GM21515 (cell line): ENCODE results near the gene APBB1.
"Not testable (repeated sequence)": the region's sequence is repeated elsewhere in the genome, so short reads cannot be mapped to it uniquely, and the experiment has no call there.

ENCODE experiments used
- ATAC-seq: cut with Tn5 transposase; IDR thresholded peaks from one replicate; pipeline ENCODE4 v1.9.1; 2021; ENCODE audit not compliant: unreplicated experiment

APBB1 gene

DNA sequence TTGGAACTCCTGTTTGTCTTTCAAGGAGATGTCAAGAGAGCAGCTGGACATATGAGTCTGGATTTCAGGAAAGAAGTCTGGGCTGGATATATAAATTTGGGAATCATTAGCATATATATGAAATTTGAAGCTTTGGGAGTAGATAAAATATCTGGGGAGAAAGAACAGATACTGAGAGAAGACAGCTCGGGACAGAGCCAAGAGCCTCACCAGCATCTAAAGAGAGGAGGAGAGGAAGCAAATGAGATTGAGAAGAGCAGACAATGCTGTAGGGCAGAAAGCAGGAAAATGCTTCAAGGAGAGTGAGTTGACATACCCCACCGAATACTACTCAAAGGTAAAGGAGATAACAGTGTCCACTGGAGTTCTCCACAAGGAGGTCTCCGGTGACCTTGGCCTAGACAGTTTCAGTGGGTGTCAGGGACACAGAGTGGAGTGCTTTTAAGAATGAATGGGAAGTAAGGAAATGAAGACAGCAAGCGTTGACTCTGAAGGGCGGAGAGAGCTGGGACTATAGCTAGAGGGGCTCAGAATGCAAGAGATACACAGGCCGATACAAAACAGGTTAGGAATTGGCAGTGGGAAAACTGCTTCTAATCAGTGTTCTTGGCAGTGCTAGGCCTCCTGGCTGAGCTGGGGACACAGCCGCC, 862 bp downstream of the APBB1 start:
- ATAC-seq = no peak

DNA sequence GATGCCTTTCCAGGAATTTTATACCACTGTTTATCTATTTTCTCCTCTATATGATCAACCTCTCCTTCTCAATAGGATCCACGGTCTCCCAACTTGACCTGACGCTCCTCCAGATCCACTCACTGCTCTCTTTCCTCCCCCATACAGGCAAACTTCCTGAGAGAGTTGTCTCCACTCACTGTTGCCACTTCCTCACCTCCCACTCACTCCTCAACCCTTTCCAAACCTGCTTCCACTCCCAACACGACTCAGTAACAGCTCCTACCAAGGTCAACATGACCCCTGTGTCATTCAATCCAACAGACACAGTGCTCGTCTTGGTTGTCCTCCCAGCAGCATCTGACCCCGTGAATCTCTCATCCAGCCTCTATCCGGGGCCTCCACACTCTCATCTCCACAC, 3.1 kb downstream of the APBB1 start:
- ATAC-seq = no peak

DNA sequence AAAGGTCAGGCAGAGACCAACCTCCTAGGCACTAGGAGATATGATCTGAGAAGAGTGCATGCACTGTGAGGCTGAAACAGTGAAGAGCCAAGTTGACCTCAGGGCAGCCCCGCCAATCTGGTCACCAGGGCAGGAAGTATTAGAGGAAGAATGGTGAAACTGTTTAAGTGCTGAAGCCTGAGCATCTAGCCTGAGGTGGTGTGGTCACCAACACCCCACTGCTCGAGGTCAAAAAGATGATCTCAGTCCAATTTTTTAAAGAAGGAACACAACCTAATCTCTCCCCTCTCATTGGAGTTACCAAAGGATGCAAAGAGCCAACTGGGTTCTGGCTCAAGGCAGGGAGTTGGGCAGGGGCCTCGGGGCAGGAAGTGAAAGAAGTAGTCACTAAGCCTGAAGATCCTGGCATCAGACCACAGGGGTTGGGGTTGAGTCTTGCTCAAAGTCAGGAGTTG, 4.0 kb downstream of the APBB1 start:
- no peak for ATAC-seq

DNA sequence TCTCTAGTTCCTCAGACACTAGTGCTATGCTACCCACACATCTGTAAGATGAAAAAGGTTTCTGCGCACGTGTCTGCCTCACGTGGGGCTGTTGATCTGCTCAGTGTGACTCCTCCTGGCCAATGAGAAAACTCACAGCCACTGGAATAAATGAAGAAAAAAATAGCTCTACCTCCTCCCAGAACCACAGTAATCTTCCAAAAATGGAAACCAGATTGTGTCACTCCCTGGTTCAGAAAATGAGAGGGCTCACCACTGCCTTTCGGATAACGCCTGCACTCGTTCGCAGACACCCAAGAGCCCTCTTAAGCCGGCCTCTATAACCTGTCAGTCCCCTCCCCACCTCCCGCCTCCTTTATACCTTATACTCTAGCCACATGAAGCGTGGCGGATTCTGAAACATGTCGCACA, 5.1 kb downstream of the APBB1 start:
- ATAC-seq = no peak

DNA sequence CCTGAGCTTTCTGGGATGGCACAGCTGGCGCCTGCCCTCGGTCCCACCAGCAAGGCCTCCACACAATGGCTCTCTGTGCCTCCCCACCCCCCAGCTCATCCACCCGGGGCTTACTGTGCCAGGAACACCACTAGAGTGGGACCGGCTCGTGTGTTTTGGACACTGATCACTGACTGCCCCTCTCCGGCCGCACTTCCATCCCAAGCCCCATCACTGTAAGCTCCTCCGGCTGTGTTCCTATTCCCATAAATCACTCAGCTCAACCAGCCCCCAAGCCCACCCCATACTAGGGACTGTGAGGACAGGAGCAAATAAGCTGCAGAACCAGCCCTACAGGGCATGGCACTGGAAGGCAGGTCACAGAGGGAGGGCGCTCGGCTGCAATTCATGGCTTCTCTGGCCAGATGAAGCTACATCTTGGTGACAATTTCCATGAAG, 7.3 kb downstream of the APBB1 start:
- ATAC-seq = no peak

DNA sequence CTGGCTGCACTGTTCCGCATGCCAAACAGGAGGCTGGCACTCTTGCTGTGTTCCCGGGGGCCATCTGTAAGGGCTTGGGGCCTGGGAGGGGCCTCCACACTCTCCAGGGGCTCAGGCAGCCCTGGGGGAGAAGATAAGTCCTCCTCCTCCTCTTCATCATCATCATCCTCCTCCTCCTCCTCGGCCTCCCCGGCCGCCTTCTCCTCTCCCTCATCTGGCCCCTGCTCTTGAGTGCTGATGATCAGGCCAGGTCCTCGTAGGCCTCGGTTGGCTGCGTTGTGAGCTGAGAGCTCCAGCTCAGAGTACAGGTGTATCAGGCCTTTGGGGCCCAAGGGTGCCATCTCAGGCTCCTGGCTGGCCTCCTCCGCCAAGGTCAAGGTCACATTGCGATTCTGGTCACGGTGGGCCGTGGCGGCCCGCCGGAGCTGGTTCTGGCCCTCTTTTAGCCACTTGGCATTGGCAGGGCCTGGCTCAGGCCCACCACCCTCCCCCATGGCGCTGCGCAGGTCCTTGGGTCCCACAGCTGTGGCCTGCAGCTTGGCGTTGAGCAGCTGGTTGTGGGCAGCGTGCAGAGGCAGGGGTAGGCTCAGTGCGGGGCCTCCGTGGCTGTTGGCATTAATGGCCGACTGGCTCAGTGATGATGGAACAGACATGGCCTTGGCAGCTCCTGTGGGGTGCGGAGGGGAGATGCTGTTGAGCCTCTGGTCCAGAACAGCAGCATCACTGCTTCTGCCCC, 8.0 kb downstream of the APBB1 start:
- ATAC-seq = no peak

DNA sequence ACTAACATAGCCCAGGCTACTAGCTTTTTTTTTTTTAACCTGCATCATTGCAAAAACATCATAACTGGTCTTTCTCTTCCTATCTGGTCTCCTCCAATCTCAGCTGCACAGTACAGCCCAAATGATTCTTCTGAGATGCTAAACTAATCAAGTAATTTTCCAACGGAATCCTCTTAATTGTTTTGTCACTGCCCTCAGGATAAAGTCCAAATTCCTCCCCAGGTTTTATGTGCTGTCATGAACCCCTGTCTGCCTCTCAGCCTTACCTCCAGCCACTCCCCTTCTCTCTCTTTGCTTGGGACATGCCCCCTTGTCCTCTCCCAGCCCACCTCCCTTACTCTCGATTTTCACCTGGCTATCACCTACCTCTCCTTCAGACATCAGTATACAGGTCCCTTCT, 12.5 kb downstream of the APBB1 start:
- ATAC-seq = no peak

DNA sequence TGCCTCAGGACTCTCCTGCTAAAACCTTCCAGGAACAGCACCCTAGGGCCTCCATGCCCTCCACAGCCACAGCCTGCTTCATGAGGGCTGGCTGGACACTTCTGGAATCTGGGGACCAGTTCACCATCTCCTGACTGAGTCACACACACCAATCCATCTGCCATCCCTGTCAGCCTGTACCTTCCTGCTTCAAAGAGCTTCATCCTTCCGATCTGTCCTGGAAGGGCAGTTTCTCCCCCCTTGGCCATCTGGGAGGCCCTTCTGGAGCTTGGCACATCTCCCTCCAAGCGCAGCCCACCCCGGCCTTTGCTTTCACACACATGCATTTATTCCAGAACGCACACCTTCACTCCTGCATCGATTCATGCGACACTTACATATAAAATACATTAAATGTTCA, 13.0 kb downstream of the APBB1 start:
- ATAC-seq = no peak

DNA sequence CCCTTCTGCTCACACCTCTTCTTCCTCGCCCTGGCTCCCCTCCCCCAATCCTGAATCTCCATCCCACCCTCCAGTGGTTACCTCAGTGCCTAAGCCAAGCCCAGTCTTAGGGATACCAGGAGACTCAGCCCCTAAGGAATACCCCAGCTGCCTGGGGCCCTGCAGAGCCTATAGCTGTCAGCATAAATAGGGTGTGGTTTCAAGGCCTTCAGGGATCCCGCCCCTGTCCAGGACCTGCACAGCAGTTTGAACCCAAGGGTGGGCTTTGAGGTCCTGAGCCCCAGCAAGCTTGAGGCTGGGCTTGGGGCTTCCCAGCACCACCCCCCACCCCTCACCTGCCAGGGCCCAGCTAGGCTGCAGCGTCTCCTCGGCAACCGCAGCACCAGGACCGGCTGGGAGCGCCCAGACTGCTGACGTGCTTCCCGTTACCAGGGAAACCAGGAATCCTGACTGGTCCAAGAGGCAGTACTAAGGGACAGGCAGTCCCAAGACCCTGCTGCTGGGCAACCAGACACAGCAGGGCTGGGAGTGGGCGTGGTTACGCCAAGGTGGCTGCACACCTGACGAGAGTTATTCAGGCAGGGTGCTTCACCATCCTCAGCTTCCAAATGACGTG, 13.7 kb downstream of the APBB1 start:
- ATAC-seq = no peak

DNA sequence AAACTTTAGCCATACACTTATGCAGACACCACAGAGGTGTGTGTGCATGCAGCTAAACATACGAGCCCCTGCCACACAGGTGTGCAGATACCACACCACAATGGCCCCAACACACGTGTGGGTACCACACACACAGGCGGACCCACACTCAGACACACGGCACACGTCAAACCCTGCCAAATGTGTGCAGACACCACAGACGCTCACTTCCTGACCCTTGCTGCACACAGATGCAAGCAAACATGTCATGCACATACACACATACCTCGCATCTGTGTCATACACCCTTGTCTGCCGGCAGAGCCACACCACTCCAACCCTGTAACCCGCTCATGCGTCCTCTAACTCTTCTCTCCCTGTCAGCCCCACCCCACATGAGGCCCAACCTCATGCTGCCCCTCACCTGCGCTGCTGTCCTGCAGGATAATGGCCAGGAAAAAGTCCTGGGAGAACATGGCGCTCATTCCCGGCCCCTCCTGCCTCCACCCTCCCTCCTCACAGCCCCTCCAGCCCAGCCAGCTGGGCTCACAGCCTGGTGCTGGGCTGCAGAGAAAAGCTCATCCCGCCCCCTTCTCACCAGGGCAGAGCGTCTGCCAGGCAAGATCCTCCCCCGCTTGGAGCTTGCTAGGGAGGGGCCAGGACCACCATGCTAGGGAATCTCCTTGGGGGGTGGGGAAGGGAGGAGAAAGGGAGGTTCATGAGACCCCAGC, 14.4 kb downstream of the APBB1 start:
- no peak for ATAC-seq

DNA sequence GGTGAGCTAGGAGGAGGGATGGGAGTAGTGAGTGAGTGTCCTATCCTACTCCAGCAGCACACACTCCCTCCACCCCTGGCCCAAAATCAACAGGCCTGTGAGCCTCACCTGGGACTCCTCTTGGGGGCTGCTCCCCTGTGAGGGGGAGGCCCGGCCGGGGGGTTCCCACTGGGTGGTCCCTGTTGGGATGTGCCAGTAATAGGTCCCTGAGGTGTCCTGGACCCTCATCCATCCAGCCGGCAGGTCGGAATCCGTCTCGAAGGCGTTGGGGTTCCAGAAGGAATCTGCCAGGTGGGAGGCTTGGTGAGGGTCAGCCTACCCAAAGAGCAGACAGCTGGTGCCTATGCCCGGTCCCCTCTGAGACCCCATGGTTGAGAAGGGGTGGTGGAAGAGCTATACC, 15.4 kb downstream of the APBB1 start:
- ATAC-seq = no peak

DNA sequence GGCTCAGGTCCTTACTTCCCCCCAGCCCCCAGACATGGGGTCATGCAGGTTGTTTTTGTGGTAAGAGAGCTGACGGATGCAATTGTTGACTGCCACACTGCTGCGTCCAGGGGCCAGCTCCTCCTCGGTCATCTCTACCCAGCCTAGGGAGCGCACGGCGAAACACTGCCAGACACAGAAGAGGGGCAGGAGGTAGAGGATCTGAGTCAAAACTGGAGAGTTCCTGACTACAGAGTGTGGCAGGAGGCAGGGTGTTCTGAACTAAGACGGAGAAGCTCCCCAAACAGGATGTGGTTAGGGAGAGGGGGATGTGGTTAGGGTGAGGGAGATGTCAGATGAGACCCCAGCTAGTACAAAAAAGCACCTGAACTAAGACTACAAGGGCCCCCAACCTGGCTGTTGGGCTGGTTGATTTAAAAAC, 16.3 kb downstream of the APBB1 start:
- ATAC-seq = peak; percentile 96

DNA sequence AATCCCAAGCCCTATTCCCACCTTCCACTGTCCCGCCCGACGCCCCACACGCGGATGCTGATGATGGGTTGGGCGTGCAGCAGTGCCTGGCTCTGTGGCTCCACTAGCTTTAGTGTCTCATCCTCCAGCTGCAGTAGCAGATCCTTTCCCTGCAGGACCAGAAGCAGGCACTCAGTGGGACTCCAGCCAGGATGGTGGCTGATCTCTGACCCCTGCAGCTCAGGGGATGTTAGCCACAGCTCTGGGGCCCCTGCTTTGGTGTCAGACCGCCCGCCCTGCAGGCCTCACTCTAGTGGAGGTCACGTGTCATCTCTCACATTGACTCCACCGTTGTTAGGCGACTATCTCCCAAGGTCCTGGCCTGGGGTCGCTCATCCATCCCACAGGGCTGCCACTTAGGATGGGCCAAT, 16.8 kb downstream of the APBB1 start:
- ATAC-seq = peak; percentile 50

DNA sequence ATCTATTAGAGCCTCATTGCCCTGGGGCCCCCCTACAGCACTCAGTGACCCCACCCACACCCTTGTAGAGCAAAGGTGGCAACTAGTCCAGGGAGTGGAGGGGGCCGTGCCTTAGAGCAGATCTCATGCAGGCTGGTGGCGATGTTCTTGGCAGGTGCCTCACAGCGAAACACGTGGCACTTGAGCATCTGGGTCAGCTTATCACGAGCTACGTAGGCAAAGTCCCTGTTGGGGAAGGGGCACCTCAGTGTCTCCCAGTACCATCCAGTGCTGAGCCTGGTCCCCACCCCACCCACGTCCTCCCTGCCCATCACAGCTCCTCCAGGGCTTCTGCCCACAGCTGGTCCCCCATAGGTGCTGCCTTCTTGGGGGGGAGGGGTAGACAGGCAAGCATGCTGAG, 17.4 kb downstream of the APBB1 start:
- no peak for ATAC-seq

DNA sequence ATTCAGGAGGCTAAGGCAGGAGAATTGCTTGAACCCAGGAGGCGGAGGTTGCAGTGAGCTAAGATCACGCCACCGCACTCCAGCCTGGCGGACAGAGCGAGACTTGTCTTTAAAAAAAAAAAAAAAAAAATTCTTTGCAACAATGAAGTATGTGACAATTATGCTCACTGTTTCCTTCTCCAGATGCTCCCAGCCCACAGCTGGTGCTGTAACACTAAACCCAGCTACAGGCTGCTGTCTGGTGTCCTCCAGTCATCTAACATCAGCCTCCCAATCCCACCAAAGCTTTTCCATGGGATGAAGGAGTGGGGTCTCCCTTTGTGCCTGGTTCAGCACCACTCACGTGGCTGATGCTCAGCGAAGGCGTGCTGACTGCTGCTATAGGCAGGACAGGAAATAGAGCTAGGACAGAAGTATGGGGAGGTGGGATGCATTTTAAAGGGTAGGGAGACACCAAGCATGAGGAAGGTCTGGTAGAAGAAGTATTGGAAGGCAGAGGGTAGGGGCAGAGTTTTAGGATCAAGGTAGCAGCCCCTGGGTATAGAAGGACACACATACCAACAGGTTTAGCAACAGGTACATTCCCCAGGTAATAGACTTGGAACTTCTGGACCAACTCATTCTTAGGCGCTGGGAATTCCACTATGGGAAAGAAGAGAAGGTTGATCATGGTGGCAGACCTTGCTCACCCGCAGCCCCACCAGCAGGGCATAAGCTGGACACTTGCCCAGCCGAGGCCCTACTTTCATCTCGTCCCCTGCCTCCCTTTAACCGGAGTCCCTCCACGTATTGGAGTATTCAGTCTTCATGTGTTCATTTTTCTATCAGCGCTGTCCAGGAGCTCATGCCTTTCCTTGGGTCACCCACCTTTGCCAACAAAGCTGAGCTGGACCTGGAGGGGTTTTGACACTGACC, 18.2 kb downstream of the APBB1 start:
- no peak for ATAC-seq

DNA sequence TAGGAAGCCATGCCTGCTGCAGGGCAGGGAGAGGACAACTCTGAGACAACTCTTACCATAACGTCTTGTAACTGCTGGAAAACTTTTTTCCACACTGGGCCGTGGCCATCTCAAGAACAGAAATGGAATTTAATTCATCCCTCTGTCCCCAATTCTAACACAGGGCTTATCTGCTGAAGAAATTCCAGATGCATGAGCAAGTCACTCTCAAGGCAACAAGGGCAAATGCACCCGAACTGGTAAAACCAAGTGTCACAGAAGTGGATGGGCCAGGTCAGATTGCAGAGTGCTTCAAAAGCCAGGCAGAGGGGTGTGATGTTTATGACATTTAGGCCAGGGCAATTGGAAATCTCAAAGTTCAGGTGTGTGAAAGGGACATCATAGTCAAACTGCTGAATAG, 21.3 kb downstream of the APBB1 start:
- ATAC-seq = no peak

DNA sequence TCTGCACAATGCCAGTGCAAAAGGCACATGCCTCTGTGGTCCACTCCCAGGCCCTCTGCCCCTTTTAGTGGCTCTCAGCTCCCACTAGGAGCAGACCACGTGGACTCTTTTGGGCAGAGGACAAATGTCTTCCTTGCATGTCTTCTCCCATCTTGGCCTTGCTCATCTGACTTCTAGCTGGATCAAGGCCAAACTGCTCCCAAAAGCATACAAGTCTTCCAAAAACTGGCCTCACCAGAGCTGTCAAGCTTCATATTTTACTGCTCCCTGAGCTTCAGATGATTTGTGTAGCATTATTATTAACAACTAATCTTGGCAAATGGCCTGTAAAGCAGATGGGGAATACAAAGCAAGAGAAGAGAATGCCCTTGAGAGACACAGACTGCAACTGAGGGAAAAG, 21.7 kb downstream of the APBB1 start:
- no peak for ATAC-seq

DNA sequence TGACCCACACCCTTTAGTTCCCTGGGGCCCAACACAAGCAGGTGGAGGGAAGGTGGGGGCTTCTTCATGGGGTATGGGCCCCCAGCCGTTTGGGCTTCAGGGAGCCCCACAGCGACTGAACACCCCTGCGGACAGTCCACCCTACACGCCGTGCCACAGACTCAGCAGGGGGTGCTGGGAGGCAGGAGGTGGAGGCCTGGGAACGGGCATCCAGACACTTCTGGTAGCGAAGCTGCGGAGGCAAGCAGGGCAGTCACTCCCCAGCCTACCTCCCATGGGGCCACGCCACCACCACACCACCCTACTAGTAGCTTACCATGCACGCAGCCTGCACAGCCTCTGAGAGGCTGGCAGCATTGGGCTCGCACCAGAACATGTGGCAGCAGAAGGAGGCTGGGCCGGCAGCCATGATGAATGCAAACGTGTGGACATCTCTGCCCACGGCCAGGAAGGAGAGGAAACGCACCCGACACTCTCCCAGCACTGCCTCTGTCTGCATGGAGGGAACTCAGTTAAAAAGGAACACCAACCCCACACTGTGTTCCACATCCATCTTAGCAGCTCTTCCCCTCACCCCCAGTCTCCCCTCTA, 23.3 kb downstream of the APBB1 start:
- ATAC-seq = no peak

DNA sequence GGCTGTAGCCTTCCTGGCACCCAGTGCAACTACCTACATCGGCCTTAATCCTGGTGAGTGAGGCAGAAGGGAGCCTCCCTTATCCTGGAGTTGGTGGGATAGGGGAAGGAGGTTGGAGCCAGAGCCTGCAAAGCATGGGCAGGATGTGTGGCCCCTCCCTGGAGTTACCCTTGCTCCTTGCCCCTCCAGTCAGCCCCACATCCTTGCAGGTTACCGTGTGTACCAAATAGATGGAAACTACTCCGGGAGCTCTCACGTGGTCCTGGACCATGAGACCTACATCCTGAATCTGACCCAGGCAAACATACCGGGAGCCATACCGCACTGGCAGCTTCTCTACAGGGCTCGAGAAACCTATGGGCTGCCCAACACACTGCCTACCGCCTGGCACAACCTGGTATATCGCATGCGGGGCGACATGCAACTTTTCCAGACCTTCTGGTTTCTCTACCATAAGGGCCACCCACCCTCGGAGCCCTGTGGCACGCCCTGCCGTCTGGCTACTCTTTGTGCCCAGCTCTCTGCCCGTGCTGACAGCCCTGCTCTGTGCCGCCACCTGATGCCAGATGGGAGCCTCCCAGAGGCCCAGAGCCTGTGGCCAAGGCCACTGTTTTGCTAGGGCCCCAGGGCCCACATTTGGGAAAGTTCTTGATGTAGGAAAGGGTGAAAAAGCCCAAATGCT, 24.8 kb downstream of the APBB1 start:
- no peak for ATAC-seq

DNA sequence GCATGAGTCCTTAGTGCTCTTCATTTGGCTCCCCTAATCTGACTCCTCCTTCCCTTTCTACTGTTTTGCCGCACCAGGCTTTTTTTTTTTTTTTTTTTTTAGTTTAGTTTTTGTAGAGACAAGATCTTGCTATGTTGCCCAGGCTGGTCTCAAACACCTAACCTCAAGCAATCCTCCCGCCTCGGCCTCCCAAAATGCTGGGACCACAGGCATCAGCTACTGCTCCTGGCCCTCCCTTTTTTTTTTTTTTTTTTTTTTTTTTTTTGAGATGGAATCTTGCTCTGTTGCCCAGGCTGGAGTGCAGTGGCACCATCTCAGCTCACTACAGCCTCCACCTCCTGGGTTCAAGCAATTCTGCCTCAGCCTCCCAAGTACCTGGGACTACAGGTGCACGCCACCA, 26.6 kb downstream of the APBB1 start:
- ATAC-seq = not testable (repeated sequence)
